ENCODE data around the gene HAGH.

HAGH gene

DNA sequence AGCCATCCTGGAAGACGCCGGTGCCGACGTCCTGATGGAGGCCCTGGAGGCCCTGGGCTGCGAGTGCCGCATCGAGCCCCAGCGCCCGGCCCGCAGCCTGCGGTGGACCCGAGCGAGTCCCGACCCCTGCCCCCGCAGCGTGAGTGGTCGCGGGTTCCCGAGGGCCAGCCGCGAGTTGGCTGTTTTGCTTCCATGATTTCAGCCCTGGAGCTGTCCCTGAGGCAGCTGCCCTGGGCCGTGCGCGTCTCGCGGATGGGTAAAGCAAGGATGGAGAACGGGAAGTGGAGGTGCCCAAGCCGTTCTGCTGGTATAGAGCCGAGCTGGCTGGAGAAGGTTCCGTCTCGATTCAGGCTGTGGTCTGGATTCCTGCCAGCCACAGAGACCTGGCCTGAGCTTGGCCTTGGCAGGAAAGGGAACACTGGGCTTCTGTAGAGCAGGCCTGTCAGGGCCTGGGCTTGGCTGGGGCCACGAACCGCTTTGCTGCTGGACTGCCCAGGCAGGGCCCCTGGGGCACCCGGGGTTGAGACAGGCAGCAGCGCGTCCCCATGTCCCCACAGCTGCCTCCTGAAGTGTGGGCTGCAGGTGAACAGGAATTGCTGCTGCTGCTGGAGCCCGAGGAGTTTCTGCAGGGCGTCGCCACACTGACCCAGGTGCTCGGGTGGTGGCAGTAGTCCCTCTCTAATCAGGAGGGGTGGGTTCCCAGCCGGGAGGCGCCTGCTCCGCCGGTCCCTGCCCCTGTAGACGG is 52.8 kb downstream of the HAGH start:
- Histone ChIP-seq H3K27me3 (replicated peaks; ENCODE audit: insufficient read depth, low read length) (no peaks in the 10 kb centered on the region), H3K27ac (ENCODE audit: low read length) (peak overlapping the region; percentile 90; the same call in 1 of the 2 replicates), H2AFZ (ENCODE audit: low read length) (peak overlapping the region; percentile 81), H3K79me2 (ENCODE audit: low read length) (peaks cover 45% of the 10 kb centered on the region), H3K9ac (ENCODE audit: low read length) (peak overlapping the region; percentile 98), H3K4me3 (ENCODE audit: low read length) (peak overlapping the region; percentile 96), H3K9me3 (replicated peaks; ENCODE audit: insufficient read depth, low read length) (no peaks in the 10 kb centered on the region), H3F3A (ENCODE audit: insufficient read depth, low read length) (peaks cover 13% of the 10 kb centered on the region), H3K9me2 (replicated peaks; ENCODE audit: insufficient read depth, low read length) (no peaks in the 10 kb centered on the region), H4K20me1 (ENCODE audit: insufficient read depth, low read length) (no peaks in the 10 kb centered on the region), H3K36me3 (replicated peaks; ENCODE audit: insufficient read depth, low read length) (no peaks in the 10 kb centered on the region), H3K4me1 (ENCODE audit: low read length) (0 out of 2 replicates have a peak, but pooled peaks cover 3% of the 10 kb centered on the region), H3K4me2 (ENCODE audit: low read depth, low read length) (peak overlapping the region; percentile 94)
- TF ChIP-seq EZH2phosphoT487 (IDR thresholded peaks at IDR 0.05; ENCODE audit: low read length) (no peak), EZH2 (optimal IDR thresholded peaks at IDR 0.05; ENCODE audit: low read depth, low read length) (no peak)
- TF ChIP-seq, protein P1, sequence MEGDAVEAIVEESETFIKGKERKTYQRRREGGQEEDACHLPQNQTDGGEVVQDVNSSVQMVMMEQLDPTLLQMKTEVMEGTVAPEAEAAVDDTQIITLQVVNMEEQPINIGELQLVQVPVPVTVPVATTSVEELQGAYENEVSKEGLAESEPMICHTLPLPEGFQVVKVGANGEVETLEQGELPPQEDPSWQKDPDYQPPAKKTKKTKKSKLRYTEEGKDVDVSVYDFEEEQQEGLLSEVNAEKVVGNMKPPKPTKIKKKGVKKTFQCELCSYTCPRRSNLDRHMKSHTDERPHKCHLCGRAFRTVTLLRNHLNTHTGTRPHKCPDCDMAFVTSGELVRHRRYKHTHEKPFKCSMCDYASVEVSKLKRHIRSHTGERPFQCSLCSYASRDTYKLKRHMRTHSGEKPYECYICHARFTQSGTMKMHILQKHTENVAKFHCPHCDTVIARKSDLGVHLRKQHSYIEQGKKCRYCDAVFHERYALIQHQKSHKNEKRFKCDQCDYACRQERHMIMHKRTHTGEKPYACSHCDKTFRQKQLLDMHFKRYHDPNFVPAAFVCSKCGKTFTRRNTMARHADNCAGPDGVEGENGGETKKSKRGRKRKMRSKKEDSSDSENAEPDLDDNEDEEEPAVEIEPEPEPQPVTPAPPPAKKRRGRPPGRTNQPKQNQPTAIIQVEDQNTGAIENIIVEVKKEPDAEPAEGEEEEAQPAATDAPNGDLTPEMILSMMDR (IDR thresholded peaks at IDR 0.05; ENCODE audit: low read length) = no peak
- DNase-seq = no peak

DNA sequence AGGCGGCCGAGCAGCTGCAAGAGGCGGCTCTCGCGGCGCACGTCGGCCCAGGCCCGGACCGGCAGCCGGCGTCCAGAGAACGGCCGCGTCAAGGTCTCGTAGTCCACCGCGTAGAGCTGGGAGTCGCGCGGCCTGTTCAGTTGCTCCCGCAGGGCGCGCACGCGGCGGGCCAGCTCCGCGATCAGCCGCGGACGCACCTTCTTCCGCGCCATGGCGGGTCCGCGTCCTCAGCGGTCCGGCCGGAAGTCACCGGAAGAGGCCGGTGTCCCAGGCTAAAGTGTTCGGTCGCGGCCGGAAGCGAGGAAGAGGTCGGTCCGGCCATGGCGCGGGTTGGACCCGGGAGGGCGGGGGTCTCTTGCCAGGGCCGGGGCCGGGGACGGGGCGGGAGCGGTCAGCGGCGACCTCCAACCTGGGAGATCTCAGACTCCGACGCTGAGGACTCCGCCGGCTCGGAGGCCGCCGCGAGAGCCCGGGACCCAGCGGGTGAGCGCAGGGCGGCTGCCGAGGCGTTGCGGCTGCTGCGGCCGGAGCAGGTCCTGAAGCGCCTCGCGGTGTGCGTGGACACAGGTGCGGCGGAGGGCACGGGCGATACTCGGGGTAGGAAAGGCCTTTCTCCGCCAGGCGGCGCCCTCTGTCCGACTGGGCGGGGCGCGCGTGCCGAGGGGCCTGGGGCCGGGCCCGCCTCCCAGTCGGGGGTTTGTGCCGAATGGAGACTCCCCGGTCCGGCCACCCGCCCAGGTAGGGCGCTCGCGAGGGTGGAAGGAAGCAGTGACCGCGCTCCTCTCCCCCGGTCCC is 53.5 kb downstream of the HAGH start, which contains the start of gene MRPS34:
Gene MRPS34, minus strand, starts transcription at position 227 of the 795 bp plus-strand sequence. Its CDS starts 15 bp downstream, at position 212.
- Histone ChIP-seq H3K4me3 (ENCODE audit: low read length) (peak within 1 kb of the TSS; percentile 96), H3K9me2 (replicated peaks; ENCODE audit: insufficient read depth, low read length) (no peaks in the 10 kb centered on the region), H4K20me1 (ENCODE audit: insufficient read depth, low read length) (no peaks in the 10 kb centered on the region), H3K9ac (ENCODE audit: low read length) (peak within 1 kb of the TSS; percentile 98), H3K36me3 (replicated peaks; ENCODE audit: insufficient read depth, low read length) (no peaks in the 10 kb centered on the region), H3K27me3 (replicated peaks; ENCODE audit: insufficient read depth, low read length) (no peaks in the 10 kb centered on the region), H3K79me2 (ENCODE audit: low read length) (peaks cover 45% of the 10 kb centered on the region), H3K9me3 (replicated peaks; ENCODE audit: insufficient read depth, low read length) (no peaks in the 10 kb centered on the region), H2AFZ (ENCODE audit: low read length) (peak within 1 kb of the TSS; percentile 81), H3F3A (ENCODE audit: insufficient read depth, low read length) (peaks cover 13% of the 10 kb centered on the region), H3K27ac (ENCODE audit: low read length) (peak within 1 kb of the TSS; percentile 90), H3K4me1 (ENCODE audit: low read length) (0 out of 2 replicates have a peak, but pooled peaks cover 3% of the 10 kb centered on the region), H3K4me2 (ENCODE audit: low read depth, low read length) (peak within 1 kb of the TSS; percentile 94)
- peak; percentile 88 for DNase-seq
- TF ChIP-seq EZH2phosphoT487 (IDR thresholded peaks at IDR 0.05; ENCODE audit: low read length) = no peak
- TF ChIP-seq EZH2 (optimal IDR thresholded peaks at IDR 0.05; ENCODE audit: low read depth, low read length) = no peak
- TF ChIP-seq, protein P1 (IDR thresholded peaks at IDR 0.05; ENCODE audit: low read length) = peak; percentile 75

DNA sequence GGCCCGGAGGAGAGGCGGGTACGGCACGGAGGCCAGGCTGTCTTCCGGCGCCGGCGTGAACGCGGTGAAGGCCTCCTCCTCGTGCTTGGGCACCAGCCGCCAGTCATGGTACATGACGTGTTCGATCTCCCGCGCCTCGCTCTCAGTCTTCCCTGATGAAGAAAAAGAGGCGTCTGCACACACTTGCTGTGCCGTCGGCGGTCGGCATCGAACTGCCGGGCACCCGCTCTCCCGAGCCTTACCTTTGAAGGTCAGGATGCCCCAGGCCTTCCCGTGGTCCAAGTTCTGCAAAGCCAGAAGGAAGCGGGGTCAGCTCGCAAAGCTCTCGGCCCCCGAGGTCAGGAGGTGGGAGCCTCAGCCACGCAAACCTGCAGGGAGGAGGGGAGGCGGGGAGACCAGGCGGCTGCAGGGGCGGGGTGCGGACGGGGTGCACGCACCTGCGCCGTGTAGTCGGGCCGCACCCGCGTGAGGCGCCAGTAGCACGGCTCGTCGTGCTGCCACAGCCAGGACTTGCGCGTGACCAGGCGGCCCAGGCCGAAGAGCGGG is 54.2 kb downstream of the HAGH start, which contains the start of gene EME2:
Gene EME2, plus strand, starts transcription at position 449 of the 546 bp plus-strand sequence. CDS start 418 bp downstream, outside the sequence.
- H3K9me3 ChIP-seq (replicated peaks; ENCODE audit: insufficient read depth, low read length) = no peaks in the 10 kb centered on the region
- H3K4me3 ChIP-seq (ENCODE audit: low read length) = peak within 1 kb of the TSS; percentile 96
- H3K27me3 ChIP-seq (replicated peaks; ENCODE audit: insufficient read depth, low read length) = no peaks in the 10 kb centered on the region
- peak within 1 kb of the TSS; percentile 98 for H3K9ac ChIP-seq (ENCODE audit: low read length)
- H2AFZ ChIP-seq (ENCODE audit: low read length) = peak within 1 kb of the TSS; percentile 81
- H3K9me2 ChIP-seq (replicated peaks; ENCODE audit: insufficient read depth, low read length) = no peaks in the 10 kb centered on the region
- peak within 1 kb of the TSS; percentile 94 for H3K4me2 ChIP-seq (ENCODE audit: low read depth, low read length)
- no peak for TF ChIP-seq EZH2phosphoT487 (IDR thresholded peaks at IDR 0.05; ENCODE audit: low read length)
- TF ChIP-seq, protein P1 (IDR thresholded peaks at IDR 0.05; ENCODE audit: low read length) = no peak
- no peak for TF ChIP-seq EZH2 (optimal IDR thresholded peaks at IDR 0.05; ENCODE audit: low read depth, low read length)
- H3K36me3 ChIP-seq (replicated peaks; ENCODE audit: insufficient read depth, low read length) = no peaks in the 10 kb centered on the region
- peaks cover 45% of the 10 kb centered on the region for H3K79me2 ChIP-seq (ENCODE audit: low read length)
- DNase-seq = peak; percentile 60
- no peaks in the 10 kb centered on the region for H4K20me1 ChIP-seq (ENCODE audit: insufficient read depth, low read length)
- peak within 1 kb of the TSS; percentile 90 for H3K27ac ChIP-seq (ENCODE audit: low read length)
- peaks cover 13% of the 10 kb centered on the region for H3F3A ChIP-seq (ENCODE audit: insufficient read depth, low read length)
- 0 out of 2 replicates have a peak, but pooled peaks cover 3% of the 10 kb centered on the region for H3K4me1 ChIP-seq (ENCODE audit: low read length)
